Stimulated activated CD4-positive, alpha-beta T cell treated with anti-CD3 and anti-CD28 coated beads, Interleukin-1b, Interleukin-23, amount 100 ng/mL, for 4 hours (primary cell): ENCODE results near the gene CCR9.
"Not testable (repeated sequence)": the region's sequence is repeated elsewhere in the genome, so short reads cannot be mapped to it uniquely, and the experiment has no call there.

Source experiments
- DNase-seq, 2 donors: peaks; one replicate each; pipeline ENCODE4 v3.0.0-alpha.2; 2020; ENCODE audit warnings: low read depth in 2 of 2

Gene CCR9, protein sequence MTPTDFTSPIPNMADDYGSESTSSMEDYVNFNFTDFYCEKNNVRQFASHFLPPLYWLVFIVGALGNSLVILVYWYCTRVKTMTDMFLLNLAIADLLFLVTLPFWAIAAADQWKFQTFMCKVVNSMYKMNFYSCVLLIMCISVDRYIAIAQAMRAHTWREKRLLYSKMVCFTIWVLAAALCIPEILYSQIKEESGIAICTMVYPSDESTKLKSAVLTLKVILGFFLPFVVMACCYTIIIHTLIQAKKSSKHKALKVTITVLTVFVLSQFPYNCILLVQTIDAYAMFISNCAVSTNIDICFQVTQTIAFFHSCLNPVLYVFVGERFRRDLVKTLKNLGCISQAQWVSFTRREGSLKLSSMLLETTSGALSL

DNA sequence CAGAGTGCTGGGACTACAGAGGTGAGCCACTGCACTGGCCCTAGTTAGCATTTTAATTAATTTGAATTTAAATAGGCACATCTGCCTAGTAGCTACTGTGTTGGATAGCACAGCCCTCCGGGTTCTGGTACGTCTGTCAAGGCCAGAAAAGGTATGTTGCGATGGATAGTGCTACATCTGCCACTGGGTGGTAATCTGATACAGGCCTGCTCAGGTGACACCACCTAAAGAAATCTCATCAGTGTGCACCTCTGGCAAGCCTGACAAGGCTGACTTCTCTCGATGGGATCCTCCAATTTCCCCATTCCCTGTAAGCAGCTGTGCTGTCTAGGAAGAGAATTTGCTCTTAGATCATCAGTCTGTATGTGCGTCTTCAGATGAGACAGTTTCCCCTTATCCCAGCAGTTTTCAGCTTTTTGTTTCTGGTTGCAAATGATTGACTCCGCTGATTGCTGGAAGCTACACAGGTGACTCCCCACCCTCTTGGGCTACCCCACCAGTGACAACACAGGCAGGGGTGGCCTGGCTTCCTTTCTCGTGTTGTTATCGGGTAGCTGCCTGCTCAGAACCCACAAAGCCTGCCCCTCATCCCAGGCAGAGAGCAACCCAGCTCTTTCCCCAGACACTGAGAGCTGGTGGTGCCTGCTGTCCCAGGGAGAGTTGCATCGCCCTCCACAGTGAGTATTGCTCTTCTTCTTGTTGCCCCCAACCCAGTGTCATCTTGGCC lies at the start of gene CCR9:
Gene CCR9, plus strand, starts transcription at position 565 of the 727 bp plus-strand sequence. CDS start 8,391 bp downstream, outside the sequence.
- no peak for DNase-seq

DNA sequence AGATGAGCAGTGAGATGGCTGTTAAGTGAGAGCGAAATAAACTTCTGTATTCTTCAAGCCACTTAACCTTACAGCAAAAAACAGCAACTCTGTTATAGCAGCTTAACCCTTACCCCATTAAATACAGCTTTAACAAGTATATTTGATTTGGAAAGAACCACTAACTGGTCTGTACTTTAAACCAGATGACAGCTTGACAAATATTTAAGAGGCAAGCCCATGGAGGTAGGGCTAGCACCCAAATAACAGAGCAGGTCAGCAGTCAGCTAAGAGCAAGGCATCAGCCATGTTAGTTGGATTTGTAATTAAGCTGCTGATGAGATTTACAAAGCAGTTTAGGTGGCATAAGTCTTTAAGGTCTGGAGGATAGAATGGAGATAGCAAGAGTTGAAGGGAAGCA lies 47.9 kb upstream of the CCR9 start:
- DNase-seq: no peak

DNA sequence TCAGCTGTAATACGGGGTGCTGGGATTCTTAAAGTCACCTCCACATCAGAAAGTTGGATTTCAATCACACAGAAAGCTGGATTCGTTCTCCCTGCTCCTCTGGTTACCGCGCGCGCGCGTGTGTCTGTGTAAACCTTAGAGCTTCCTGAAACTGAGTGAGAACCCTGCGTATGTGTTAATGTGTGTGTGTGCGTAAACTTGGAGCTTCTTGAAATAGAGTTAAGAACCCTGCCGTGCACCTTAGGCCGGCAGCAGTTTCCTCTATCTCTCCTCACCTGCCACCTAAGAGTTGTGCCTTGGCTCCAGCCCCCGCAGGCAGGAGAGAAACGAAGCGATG lies 45.0 kb upstream of the CCR9 start:
- DNase-seq: no peak

DNA sequence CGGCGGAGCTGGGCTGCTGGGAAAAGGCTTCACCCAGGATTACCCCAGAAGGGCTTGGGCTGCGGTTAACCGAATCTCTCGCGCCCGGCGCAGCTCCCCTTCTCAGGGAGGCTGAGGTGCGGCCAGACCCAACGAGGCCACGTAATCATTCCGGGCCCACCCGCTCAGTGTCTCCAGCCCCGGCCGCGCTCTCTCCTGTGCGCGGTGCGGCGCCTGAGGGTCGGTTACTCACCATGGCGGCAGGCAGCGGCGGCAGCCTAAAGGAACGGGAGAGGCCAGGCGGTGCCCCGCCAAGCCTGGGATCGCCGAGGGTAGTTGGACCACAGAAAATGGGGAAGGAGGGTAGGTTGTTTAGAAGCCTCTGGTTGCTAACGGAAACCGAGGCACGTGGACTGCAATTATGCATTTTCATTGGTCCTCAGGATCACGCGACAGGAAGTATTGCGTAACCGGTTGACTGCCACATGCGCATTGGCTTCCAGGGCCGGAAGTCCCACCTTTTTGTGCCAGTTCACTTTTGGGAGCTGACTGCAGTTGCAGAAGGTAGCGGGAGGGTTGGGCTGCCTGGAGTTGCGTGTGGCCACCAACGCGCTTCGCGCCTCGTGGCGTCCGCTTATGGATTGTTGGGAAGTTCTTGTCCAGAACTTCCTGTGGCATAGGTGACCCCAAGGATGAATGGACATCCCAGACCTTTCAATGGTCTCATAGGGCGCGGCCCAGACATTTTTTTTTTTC lies 44.4 kb upstream of the CCR9 start, which contains the start of gene LZTFL1:
Gene LZTFL1, minus strand, starts transcription at position 363 of the 735 bp plus-strand sequence. Its CDS starts 128 bp downstream, at position 235.
- DNase-seq: peak; percentile 69 to 79

DNA sequence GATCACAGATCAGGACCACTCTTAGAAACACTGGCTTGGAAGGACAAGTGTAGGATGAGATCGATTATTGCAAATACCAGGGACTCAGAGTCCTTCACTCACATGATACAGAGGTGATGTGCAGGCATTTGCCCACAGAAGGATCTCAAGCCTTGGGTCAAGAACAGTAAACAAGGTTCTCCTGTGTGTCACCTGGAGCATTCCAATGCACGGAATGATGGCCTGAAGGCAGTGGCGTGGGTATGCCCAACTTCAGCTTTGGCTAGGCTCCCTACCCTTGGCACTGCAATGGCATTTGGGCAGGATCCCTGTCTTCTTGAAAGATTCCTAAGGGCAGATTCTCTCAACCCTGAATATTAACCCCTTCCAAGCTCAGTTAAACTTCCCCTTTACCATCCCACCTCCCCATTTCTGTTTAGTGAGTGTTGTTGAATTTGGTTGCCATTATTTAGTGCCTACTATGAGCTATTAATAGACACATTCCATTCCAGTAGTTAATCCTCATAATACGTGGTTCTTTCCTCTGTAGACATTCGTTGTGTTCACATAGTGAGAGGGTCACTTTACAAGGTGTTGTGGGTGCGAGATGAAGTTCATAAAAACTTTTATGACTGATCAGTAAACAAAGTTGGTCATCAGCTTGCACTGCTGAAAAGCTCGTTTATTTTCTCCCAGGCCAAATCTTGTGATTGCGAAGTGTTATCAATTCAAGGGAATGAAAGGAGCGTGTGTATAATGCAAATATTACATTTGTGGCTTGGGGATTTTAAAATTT lies 43.3 kb upstream of the CCR9 start:
- DNase-seq: no peak

DNA sequence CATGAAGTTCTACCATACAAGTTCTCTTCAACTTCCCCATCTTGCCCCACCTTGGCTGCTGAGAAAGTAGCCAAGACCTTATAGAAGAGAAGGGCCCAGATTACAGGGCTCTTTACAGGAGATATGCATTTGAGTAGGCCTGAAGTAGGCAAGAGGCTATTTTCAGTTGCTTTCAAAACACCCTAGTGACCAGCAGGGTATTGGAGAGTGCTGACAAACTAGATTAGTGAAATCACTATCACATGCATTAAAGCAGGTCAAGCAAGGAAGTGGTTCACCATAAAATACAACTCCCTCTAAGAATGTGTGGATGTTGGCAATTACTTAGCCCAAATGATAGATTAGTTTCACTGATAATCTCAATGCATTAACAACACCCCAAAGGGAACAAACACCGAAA lies 41.7 kb upstream of the CCR9 start:
- no peak for DNase-seq

DNA sequence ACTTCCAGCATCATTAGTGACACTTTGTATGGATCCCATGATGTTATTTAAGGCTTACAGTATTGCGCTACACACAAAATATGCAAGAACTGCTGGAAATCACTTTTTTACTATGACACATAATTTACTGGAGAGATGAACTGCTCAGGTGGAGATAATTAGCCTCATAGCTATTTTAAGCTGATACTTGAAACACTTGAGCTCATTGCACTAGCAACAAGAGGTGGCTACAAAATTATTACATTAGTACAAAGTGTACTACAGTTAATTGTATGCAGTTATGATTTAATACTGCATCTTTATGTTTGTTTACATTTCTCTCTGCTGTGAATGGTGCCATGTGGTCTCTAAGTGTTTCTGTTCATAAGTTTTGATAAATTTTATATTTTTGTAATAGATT lies 38.0 kb upstream of the CCR9 start:
- DNase-seq: no peak

DNA sequence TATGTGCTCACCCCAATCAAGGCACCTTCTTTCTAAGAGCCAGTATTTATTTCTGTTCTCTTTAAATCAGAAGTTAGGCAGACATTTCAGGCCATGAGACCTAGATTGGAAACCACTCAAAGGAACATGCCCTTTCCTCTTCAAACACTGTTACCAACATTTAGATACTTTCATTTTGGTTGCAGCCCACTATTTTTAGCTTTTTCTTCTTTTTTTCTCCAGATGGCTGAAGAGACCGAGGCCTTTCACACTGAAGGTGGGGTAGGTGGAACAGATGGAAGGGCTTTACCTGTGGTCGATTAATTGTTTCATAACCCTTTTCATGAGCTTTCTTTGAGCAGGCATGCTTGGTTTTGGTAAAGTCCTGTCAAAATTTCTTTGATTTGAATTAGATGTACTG lies 33.5 kb upstream of the CCR9 start:
- no peak for DNase-seq

DNA sequence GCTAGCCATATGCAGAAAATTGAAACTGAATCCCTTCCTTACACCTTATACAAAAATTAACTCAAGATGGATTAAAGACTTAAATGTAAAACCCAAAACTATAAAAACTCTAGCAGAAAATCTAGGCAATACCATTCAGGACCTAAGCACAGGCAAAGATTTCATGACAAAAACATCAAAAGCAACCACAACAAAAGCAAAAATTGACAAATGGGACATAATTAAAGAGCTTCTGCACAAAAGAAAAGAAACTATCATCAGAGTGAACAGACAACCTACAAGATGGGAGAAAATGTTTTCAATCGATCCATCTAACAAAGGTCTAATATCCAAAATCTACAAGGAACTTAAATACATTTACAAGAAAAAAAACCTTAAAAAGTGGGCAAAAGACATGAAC lies 30.0 kb upstream of the CCR9 start:
- not testable (repeated sequence) for DNase-seq

DNA sequence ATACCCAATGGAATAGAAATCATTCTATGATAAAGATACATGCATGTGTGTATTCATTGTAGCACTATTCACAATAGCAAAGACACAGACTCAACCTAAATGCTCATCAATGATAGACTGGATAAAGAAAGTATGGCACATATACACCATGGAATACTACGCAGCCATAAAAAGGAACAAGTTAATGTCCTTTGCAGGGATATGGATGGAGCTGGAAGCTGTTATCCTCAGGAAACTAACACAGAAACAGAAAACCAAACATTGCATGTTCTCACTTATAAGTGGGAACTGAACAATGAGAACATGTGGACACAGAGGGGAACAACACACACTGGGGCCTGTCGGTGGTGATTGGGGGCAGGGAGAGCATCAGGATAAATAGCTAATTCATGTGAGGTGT lies 29.3 kb upstream of the CCR9 start:
- DNase-seq: not testable (repeated sequence)

DNA sequence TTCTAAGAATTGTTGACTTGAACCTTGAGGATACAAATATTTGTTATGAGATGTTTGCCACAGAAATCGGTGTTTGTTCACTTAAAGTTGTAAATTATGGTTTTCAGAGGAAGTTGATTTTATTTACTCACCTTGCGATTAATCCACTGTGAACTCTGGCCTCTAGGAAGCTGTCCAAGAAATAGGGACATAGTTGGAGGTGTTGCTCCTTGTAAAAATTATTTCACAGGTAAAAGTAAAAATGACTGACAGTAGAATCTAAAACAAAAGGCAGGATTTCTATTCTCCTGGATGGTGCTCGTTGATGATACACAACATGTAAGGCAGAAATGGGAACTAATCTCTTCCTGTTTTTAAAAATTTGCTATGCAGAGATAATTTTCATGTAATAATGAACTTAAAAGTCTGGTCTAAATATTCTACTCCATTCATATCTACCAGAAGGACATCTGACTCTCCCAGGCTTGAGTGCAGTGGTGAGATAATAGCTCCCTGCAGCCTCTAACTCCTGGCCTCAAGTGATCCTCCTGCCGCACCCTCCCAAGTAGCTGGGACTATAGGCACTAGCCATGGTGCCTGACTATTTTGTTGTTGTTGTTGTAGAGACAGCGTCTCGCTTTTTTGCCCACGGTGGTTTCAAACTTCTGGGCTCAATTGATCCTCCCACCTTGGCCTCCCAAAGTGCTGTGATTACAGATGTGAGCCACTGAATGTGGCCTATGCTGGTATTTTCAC lies 27.4 kb upstream of the CCR9 start:
- no peak for DNase-seq

DNA sequence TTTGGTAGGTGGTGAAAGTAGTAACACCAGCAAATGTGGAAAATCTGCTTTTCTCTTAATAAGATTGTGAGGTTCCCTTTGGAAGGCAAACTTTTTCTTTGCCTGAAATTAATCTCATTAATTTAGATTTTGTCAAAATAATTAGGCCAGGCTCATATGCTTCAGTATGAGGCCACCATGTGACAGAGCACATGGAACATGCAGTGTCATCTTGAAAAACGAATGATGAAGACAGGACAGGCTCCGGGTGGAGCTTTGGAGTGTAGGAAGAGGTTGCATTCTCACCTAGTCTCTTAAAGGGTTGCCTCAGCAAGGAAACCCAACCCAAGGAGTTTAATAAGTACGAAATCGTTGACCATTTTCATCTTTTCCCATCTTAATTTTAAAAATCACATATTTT lies 25.9 kb upstream of the CCR9 start:
- no peak for DNase-seq

DNA sequence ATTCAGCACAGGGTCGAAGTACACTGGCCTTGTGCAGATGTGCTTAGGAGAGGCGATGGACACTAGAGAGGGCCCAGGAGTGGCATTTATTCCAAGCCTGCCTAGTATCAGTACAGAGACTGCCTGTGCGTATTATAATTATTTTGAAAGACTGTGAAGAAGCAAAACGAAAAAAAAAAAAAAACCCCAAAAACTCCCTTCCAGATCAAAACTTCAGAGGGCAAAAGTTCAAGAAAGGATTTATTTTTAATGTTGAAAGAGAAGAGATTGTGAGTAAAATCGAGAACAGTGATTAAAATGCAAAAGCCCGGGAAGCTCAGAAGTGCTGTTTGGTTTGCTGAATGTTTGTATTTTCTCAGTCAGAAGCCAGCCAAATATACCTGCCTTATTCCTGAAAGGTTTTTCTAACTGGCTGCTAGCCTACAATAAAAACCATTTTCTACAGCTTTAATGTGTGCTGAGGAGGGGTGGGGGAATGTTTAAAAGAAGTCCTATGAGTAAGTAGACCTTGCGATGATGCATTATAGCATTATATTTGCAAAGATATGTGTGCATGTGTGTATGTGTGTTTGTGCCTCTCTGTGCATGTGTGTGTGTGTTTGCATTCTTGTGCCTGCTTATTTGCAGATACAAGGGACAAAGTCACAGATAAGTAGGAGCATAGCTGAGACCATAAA lies 25.2 kb upstream of the CCR9 start:
- no peak for DNase-seq

DNA sequence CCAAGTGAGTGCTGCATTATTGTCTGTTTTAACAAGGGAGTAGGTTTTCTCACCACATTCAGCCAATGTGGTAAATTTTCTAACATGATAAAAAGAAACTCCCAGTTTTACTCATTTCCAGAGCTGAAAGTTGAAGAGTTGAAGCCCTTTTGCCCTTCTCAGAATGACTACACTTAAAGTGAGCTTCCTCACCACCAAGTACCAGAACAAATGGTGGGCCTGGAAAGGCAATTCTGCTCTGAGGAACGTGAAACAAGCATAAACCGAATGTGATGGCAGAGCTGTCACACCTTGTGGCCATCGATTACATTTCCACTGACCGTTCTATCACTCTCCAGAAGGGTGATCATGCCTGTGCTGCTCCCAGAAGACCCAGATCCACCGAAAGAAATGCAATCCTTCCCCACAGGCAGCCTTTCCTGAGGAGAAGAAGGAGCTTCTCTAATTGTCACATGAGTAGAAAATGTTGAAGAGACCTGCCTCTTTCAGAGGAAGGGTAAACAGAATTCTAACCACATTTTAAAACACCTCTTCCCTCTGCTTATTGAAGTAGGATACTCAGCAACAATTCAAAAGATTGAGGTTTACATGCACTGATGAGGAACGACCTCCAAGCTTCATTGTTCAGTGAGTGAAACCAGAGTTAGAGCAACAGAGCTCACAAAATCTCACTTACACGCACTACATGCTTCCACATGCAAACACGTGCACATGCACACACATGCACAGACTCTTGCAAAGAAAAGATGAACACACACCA lies 21.4 kb upstream of the CCR9 start:
- DNase-seq: no peak

DNA sequence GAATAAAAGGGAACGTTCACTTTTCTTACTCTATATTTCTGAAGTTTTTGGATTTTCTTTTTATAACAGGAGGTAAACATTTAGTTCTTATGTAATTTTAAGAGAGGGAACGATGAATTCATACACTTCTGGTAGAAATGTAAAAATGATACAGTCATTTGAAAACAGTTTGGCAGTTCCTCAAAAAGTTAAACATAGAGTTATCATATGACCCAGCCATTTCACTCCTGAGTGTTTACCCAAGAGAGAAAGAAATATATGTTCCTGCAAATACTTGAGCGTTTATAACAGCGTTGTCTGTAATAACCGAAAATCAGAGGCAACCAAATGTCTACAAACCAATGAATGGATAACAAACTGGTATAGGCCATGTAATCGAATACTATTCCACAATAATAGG lies 20.8 kb upstream of the CCR9 start:
- DNase-seq: no peak

DNA sequence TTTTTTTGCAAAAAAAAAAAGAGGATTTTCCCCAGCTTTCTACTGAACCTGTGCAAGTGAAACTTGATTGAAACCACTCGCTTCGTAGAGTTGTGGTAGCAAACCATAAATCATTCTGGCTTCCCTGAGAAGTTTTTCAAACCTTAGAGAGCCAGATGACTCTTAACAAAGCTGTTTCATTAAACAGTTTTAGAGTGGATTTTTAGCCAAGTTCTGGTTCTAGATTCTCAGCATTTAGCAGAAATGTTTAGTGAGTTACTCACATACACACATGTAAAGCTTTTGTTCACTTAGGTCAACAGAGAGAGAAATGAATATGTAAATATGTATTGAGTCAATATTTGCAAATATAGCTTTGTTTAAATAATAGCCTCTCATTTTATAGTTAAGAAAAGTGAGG lies 18.1 kb upstream of the CCR9 start:
- no peak for DNase-seq

DNA sequence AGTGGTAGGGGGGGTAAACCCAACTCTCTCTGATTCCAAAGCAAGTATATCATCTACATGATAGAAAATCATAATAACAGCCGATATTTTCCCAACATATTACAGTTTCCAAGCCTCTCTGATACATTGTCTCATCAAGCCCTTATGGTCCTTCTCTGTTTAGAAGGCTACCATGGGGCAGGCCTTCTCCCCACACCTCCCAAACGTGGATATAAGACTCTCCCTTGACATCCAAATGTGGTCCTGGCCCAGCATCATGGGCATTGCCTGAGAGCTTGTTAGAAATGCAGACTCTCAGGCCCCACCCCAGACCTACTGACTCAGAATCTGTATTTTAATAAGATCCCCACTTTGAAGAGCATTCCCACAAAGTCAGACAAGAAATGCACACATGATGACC lies 17.7 kb upstream of the CCR9 start:
- DNase-seq: no peak

DNA sequence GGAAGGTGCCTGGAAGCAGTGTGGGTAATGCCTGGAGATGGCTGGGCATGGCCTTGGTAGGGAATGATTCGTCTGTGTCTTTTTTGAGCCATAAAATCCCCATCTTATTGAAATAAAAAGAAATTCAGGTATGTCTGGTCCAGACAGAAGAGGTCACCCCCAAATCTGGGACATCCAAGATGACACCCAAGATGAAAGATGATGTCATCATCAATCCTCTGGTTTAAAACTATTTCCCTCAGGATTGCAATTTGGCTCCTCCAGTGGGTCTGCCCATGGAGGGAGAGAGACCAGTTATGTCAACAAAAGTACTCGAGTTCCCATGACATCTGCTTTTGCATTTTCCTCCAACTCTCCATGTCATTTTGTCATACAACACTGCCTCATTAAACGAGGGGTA lies 16.7 kb upstream of the CCR9 start:
- DNase-seq: no peak

DNA sequence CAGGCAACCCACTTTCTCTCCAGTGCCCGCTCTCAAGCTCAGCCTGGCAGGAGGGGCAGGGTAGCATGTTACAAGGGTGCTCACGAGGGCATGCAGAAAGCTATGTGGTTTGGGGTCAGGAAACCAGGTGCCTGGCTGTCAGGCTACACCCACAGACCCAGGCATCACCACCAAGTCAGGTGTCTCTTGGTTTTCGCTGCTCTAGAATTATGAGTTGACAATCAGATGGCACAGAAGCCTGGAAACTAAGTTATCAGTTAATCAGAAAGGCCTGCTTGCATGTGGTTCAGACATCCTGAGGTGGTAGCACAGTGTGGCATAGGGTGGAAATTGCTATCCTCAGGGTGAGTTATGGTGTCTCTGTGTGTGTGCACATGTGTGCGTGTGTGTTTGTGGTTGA lies 16.2 kb upstream of the CCR9 start:
- DNase-seq: peak; percentile 14 to 23

DNA sequence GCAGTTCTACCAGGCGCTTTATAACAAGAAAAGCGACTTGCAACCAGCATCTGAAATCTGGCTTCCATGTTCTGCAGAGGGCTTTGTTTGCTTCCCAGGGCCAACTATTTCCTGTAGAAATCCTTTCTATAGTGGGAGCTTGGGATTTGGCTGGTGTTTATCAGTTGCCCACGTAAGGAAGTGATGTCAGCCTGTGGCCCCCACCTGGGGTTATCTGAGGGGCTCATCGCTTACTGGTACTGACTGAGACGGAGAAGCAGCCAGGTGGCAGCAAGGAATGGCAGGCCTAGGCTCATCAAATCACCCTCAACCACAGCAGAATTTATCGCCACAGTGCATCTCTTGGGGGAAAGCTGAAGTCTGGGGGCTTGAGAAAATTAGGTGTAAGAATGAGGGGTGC lies 14.6 kb upstream of the CCR9 start:
- no peak for DNase-seq
